HUES48 (cell line): ENCODE data around the gene FILIP1.

Experiments used
- H3K27ac ChIP-seq: one replicate; pipeline ENCODE4 v1.7.0; 2013; ENCODE audit warnings: low read depth, low read length, inconsistent platforms
- H3K27me3 ChIP-seq: 2 replicates; pipeline ENCODE4 v1.6.1; 2013; ENCODE audit warnings: mild to moderate bottlenecking, low read length; ENCODE audit not compliant: control insufficient read depth, insufficient read depth
- H3K36me3 ChIP-seq: 2 replicates; pipeline ENCODE4 v1.6.1; 2013; ENCODE audit warnings: low read length; ENCODE audit not compliant: control insufficient read depth, insufficient read depth
- H3K4me1 ChIP-seq: 2 replicates; pipeline ENCODE4 v1.6.1; 2013; ENCODE audit warnings: mild to moderate bottlenecking, low read length; ENCODE audit not compliant: control insufficient read depth, insufficient read depth
- H3K4me3 ChIP-seq: 2 replicates; pipeline ENCODE4 v1.5.1; 2013; ENCODE audit warnings: mild to moderate bottlenecking, low read depth, low read length
- H3K9ac ChIP-seq: 2 replicates; pipeline ENCODE4 v1.6.1; 2013; ENCODE audit warnings: mild to moderate bottlenecking, low read depth, low read length, moderate library complexity
- H3K9me3 ChIP-seq: 2 replicates; pipeline ENCODE4 v1.6.1; 2013; ENCODE audit warnings: low read length; ENCODE audit not compliant: control insufficient read depth, insufficient read depth

FILIP1 gene

DNA sequence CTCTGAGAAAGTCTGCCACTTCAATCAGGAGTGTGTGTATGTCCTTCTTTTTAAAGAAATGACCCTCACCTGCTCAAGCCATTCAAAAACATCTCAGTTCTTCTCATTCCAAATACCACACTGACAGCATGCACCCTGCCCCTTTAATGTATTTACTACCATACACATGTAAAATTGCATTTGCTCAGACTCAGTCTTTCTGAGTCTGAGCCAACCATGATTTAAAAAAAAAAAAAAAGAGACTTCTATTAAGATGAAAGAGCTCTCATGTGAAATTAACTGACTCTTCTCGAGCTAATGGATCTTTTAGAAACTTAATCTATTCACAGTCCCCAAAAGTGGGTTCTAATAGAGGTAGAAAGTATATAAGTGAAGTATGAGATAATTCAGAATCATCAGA, 1.4 kb upstream of the FILIP1 start:
- no peaks in the 10 kb centered on the region for H3K36me3 ChIP-seq
- H3K9ac ChIP-seq, result no peak overlapping the region
- H3K27ac ChIP-seq, result no peak overlapping the region
- H3K4me1 ChIP-seq, result peaks cover 9% of the 10 kb centered on the region; the same call in 1 of the 2 replicates
- H3K9me3 ChIP-seq, result no peaks in the 10 kb centered on the region
- H3K27me3 ChIP-seq, result no peaks in the 10 kb centered on the region
- H3K4me3 ChIP-seq, result no peak overlapping the region

DNA sequence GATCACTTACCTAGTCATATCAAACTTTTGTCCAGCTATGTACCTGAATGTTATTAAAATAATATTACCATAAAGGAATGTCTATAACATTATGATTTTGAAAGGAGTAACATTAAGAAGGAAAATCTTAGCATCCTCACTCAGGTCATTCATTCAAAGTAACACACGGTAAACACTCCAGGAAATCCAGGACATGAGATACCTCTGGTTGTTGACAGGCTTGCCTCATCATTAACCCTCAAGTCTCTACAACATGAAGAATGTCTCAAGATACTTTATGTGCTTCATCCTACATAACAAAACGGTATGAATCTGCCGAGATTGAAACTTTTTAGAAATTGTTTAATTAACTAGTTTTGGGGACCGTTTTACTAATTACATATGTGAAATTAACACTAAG, 690 bp upstream of the FILIP1 start:
- no peaks in the 10 kb centered on the region for H3K36me3 ChIP-seq
- no peak overlapping the region for H3K4me3 ChIP-seq
- H3K9me3 ChIP-seq, result no peaks in the 10 kb centered on the region
- H3K9ac ChIP-seq, result no peak overlapping the region
- H3K27me3 ChIP-seq, result no peaks in the 10 kb centered on the region
- H3K27ac ChIP-seq, result no peak overlapping the region
- peaks cover 9% of the 10 kb centered on the region; the same call in 1 of the 2 replicates for H3K4me1 ChIP-seq

DNA sequence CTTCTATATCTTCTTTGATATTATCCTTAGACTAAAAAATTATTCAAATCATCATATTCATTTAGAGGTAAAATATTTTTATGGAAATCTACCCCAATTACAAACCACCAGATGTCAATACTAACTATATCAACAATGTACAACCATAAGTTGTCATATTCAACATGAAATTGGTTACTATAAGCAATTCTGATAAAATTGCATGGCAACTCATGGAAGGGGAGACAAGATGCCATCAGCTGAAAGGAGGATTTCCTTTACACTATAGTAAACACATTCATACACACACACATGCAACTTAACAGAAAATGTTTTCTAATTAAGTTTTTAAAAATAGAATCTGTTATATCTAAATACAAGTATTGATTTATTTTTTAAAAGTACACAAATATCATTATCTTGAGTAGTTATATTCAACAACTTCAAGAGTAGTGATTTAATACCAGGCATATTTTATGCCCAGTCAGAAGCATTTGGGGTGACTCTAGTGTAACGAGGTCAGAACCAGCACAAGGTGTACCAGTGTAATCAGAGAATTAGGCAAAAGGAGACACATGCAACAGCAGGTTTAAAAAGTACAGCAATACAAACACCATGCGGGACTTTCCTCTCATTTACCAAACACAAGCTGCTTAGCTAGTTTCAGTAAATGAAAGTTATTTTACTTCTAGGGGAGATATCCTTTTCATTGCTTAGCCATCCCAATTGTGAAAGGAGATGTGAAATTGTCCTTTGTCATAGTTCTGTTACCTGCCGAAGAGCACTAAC, 1.0 kb downstream of the FILIP1 start:
- Histone ChIP-seq H3K9me3 (no peaks in the 10 kb centered on the region), H3K4me3 (no peak overlapping the region), H3K9ac (no peak overlapping the region), H3K36me3 (no peaks in the 10 kb centered on the region), H3K27ac (no peak overlapping the region), H3K27me3 (no peaks in the 10 kb centered on the region), H3K4me1 (peaks cover 9% of the 10 kb centered on the region; the same call in 1 of the 2 replicates)

DNA sequence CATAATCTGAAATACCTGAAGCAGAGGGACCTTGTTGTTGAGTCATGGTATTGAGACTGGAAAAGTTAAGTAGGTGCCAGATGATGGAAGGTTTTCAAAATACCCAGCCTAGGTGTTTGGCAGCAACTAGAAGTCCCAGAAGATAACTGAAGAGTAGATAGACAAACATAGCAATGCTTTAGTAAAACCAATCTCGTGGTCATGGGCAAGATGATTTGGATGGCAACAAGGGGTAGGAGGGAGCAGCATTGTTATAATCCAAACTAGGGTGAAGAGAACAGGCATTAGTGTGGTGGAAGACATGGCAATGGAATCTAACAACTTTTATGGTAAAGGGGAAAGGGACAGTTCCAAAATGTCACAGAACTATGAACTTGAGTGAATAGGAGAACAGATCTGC, 2.3 kb downstream of the FILIP1 start:
- peaks cover 9% of the 10 kb centered on the region; the same call in 1 of the 2 replicates for H3K4me1 ChIP-seq
- no peak overlapping the region for H3K9ac ChIP-seq
- no peaks in the 10 kb centered on the region for H3K9me3 ChIP-seq
- no peak overlapping the region for H3K27ac ChIP-seq
- H3K27me3 ChIP-seq, result no peaks in the 10 kb centered on the region
- H3K4me3 ChIP-seq, result no peak overlapping the region
- H3K36me3 ChIP-seq, result no peaks in the 10 kb centered on the region

DNA sequence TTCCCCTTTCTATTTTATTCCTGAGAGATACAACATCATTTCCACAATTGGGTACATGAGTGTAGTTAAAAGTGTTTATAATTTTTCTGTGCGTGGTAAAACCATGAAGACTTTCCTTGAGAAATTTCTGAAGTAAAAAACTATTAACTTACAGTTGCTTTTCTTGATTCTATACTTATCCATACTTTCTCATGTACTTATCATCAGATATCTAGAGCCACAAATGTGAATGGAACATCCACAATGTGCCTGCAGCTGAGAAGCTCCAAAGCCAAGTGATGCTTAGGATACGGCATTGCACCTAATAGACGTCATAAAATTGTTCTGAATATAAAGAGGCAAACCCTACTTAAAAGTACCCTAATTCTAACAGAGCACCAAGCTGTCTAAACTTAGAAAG, 2.9 kb downstream of the FILIP1 start:
- H3K4me1 ChIP-seq, result peaks cover 9% of the 10 kb centered on the region; the same call in 1 of the 2 replicates
- H3K27me3 ChIP-seq, result no peaks in the 10 kb centered on the region
- H3K9me3 ChIP-seq, result no peaks in the 10 kb centered on the region
- no peak overlapping the region for H3K9ac ChIP-seq
- H3K27ac ChIP-seq, result no peak overlapping the region
- no peak overlapping the region for H3K4me3 ChIP-seq
- H3K36me3 ChIP-seq, result no peaks in the 10 kb centered on the region

DNA sequence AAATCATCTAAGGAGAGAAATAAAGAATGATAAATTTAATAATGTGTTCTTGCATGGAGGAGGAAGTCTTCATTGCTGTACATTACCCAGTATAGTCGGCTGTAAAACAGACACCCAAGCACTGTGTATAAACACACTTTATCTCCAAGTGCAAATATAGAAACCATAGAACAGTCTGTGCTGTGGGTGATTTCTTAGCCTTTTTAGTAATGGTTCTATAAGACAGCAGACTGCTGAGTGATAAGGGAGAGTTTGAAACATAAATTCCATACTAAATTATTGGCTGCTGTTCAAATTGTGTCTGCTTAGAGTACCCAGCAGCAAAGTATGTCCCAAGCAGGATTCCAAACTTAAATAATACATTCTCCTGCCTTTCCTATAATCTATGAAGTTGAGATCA, 4.6 kb downstream of the FILIP1 start:
- Histone ChIP-seq H3K9ac (no peak overlapping the region), H3K27me3 (no peaks in the 10 kb centered on the region), H3K9me3 (no peaks in the 10 kb centered on the region), H3K4me3 (no peak overlapping the region), H3K4me1 (peaks cover 17% of the 10 kb centered on the region), H3K27ac (no peak overlapping the region), H3K36me3 (no peaks in the 10 kb centered on the region)

DNA sequence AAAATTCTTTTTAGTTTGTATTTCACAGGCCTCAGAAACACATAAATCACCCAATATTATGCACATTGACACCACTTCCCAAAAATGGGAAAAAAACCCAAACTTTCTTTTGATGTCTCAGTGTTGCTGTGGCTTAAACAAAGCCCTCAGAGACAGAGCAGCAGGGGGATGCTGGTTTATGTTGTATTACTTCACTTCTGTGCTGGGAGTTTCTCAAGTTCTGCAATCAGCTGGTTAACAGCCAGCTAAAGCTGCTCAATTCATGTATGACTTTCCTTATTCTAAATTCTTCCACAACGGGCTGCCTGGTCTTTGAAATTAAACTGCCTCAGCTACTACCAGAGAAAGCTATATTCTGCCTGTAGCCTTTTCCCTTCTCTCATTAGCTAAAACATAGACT, 5.6 kb downstream of the FILIP1 start:
- Histone ChIP-seq H3K4me3 (no peak overlapping the region), H3K27ac (no peak overlapping the region), H3K9me3 (no peaks in the 10 kb centered on the region)

DNA sequence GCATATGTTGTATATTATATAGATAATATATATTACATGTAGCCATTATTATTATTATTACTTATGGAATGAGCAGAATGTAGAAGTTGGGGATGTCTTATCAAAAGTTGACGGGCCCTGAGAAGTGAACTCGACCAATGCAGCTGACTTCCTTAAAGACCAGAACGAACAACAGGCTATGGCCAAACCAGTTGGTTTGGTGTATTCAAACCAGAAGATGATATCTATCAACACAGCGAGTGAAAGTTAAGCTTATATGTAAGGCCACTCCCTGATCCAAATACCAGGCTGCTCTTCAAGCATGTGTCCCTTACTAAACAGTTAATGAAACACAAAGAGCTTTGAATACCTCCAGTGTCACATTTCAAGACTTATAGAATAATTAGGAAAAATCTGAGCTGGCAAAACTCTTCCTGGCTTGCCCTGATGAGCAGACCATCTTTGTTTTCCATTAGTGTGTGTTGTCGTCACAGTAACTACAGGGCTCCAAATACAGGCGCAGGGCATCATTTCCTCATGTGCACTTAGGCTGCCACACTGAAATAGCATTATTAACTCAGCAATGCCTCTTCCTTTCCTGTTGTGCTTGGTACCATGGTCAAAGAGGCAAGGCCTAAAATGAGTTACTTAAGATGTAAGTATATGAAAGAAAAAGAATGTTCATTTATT, 6.6 kb downstream of the FILIP1 start:
- no peak overlapping the region for H3K27ac ChIP-seq
- peaks cover 16% of the 10 kb centered on the region for H3K4me1 ChIP-seq
- no peak overlapping the region for H3K4me3 ChIP-seq
- H3K36me3 ChIP-seq, result no peaks in the 10 kb centered on the region
- no peaks in the 10 kb centered on the region for H3K27me3 ChIP-seq
- no peaks in the 10 kb centered on the region for H3K9me3 ChIP-seq
- H3K9ac ChIP-seq, result no peak overlapping the region

More for the DNA sequence above, 5.6 kb downstream of the FILIP1 start:
- Histone ChIP-seq H3K4me1 (peaks cover 15% of the 10 kb centered on the region), H3K9ac (no peak overlapping the region), H3K27me3 (no peaks in the 10 kb centered on the region), H3K36me3 (no peaks in the 10 kb centered on the region)

DNA sequence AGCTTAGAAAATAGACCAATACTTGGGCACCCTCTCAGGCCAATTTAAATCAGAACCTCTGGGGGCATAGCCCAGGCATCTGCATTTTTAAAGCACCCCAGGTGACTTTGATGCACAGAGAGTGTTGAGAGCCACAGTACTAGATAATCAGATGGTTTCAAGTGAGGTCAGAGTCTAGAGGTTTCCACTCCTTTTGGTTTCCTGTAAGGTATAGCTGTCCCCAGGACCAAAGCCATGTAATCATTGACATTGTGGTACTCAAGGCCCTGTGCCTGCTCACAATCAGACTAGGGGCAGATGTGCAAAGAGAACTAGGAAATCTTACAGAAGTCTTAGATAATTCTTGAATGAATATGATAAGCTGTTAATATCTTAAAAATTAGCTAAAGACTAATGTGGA, 9.1 kb downstream of the FILIP1 start:
- Histone ChIP-seq H3K9me3 (no peaks in the 10 kb centered on the region), H3K9ac (no peak overlapping the region), H3K4me3 (no peak overlapping the region)

DNA sequence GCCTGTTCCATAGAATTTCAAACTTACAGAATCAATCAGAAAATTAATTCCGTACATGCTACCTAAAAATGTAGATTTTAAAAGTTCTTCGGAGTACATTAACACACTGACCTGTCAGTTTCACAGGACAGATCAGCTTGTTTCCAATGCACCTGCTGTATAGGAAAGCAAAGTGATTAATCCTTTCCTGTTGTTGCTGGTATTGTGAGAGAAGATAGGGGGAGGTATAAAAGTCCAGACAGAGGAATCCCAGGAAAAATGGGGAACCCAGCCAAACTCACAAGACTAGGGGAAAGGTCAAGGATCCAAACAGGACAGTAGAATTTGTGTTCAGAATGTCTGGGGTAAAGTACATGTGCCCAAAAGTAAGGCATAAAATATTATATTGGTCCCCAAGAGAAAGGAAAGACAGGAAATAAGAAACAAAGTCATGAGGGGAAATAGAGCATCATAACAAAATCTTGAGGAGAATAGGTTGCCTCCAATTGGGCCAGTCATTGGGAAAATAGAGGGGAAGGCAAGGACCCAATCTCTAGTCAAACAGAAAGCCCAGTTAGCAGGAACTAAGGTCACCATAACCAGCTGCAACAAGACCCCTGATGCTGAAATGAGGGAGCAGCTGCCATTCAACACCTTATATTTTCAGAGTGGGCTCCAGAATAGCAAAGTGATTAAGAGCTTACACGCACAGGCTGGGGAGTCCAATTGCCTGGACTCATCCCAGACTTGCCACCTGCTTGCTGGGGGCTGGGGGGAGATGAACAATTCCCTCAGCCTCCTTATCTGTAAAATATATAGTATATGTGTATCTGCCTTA, 10.3 kb downstream of the FILIP1 start:
- no peaks in the 10 kb centered on the region for H3K27me3 ChIP-seq
- no peak overlapping the region for H3K27ac ChIP-seq
- H3K4me1 ChIP-seq, result peaks cover 32% of the 10 kb centered on the region
- no peak overlapping the region for H3K9ac ChIP-seq
- no peaks in the 10 kb centered on the region for H3K9me3 ChIP-seq
- H3K4me3 ChIP-seq, result no peak overlapping the region
- no peaks in the 10 kb centered on the region for H3K36me3 ChIP-seq

More for the DNA sequence above, 9.1 kb downstream of the FILIP1 start:
- H3K27me3 ChIP-seq, result no peaks in the 10 kb centered on the region
- H3K4me1 ChIP-seq, result peaks cover 27% of the 10 kb centered on the region
- H3K36me3 ChIP-seq, result no peaks in the 10 kb centered on the region
- H3K27ac ChIP-seq, result no peak overlapping the region
